ENCODE measurements around the gene PTMS. TPM values are rescaled to one million over a fixed set of nuclear protein-coding genes. Genes with fewer than 3 reads are reported as not detected.

PTMS gene
- total RNA-seq, 1 experiment from 2014 or later, result 422 TPM

DNA sequence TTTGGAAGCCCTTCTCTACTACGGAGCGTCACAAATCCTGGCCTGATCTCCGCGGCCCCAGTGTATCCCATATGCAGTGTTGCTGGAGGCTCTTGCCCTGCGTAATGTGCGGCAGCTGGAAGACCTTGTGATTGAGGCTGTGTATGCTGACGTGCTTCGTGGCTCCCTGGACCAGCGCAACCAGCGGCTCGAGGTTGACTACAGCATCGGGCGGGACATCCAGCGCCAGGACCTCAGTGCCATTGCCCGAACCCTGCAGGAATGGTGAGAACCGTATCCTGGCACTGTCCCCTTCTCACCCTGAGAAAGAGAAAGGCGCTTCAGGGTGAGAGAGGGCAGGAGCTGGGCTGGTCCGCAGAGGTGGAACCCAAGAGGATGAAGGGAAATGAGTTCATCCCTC lies 37.0 kb upstream of the PTMS start:
- H3K27ac Mint-ChIP-seq, result no peak overlapping the region
- no peak overlapping the region for H2BK5ac ChIP-seq (ENCODE audit: insufficient read length, low read length)
- no peak overlapping the region for H2BK12ac ChIP-seq (ENCODE audit: insufficient read length, low read depth, low read length)
- H3K23me2 ChIP-seq (ENCODE audit: insufficient read length, low read depth, low read length, poor library complexity, severe bottlenecking), result peaks cover 5% of the 10 kb centered on the region
- no peak overlapping the region for H4K5ac ChIP-seq (ENCODE audit: insufficient read length, low read depth, low read length)
- no peak overlapping the region for H3K4me3 Mint-ChIP-seq
- no peak overlapping the region for H4K8ac ChIP-seq (replicated peaks; ENCODE audit: insufficient read length, low read depth, low read length)
- H3K4me1 Mint-ChIP-seq, result peaks cover 5 to 14% of the 10 kb centered on the region in 2 experiments
- no peaks in the 10 kb centered on the region for H3K9me3 Mint-ChIP-seq
- H3K27me3 Mint-ChIP-seq (ENCODE audit: low read depth), result no peaks in the 10 kb centered on the region
- H3K4me2 ChIP-seq (ENCODE audit: insufficient read depth, insufficient read length, low read length), result no peak overlapping the region
- no peak overlapping the region for H2AFZ ChIP-seq (ENCODE audit: low read length)
- no peak overlapping the region for H2BK20ac ChIP-seq (ENCODE audit: low read depth, low read length, poor library complexity, severe bottlenecking)
- no peak overlapping the region for H3K14ac ChIP-seq (ENCODE audit: insufficient read depth, low read length)
- no peak overlapping the region for H3K56ac ChIP-seq (ENCODE audit: insufficient read length, low read depth, low read length)
- H3K23ac ChIP-seq (ENCODE audit: insufficient read length, low read depth, low read length), result no peak overlapping the region
- no peaks in the 10 kb centered on the region for H3K9me3 ChIP-seq (ENCODE audit: control insufficient read depth, low read depth, low read length)
- H3T11ph ChIP-seq (ENCODE audit: low read length), result no peak overlapping the region
- no peak overlapping the region for H3K27ac ChIP-seq (ENCODE audit: insufficient read length, low read depth, low read length)
- no peaks in the 10 kb centered on the region for H3K79me2 ChIP-seq (ENCODE audit: insufficient read depth, low read length)
- no CpG with 5 or more reads among the region's 18 CpGs for WGBS (ENCODE audit: extremely low coverage, insufficient read length, low lambda C conversion rate)
- H3K79me1 ChIP-seq (ENCODE audit: insufficient read depth, low read depth, low read length, poor library complexity, severe bottlenecking), result no peaks in the 10 kb centered on the region
- H4K91ac ChIP-seq (ENCODE audit: insufficient read length, low read depth, low read length), result no peak overlapping the region
- H4K20me1 ChIP-seq (ENCODE audit: control insufficient read depth, insufficient read depth, insufficient read length), result no peaks in the 10 kb centered on the region
- no peaks in the 10 kb centered on the region for H3K4me1 ChIP-seq (ENCODE audit: insufficient read depth, low read length)
- no peak overlapping the region for H3K4ac ChIP-seq (ENCODE audit: low read depth, low read length)
- DNase-seq, result no peak
- no peaks in the 10 kb centered on the region for H3K27me3 ChIP-seq (ENCODE audit: insufficient read depth, low read length)
- no peak overlapping the region for H3K18ac ChIP-seq (ENCODE audit: insufficient read length, low read depth, low read length)
- H2AK5ac ChIP-seq (ENCODE audit: insufficient read length, low read length), result no peak overlapping the region
- H3K36me3 Mint-ChIP-seq (ENCODE audit: insufficient read depth in 1 of 3, low read depth in 3 of 3), result peaks cover 17 to 51% (median 35%) of the 10 kb centered on the region in 3 experiments
- no peak overlapping the region for H2BK120ac ChIP-seq (ENCODE audit: low read depth, low read length, poor library complexity, severe bottlenecking)
- H2BK15ac ChIP-seq (ENCODE audit: low read depth, low read length), result no peak overlapping the region
- TF ChIP-seq, protein P1, sequence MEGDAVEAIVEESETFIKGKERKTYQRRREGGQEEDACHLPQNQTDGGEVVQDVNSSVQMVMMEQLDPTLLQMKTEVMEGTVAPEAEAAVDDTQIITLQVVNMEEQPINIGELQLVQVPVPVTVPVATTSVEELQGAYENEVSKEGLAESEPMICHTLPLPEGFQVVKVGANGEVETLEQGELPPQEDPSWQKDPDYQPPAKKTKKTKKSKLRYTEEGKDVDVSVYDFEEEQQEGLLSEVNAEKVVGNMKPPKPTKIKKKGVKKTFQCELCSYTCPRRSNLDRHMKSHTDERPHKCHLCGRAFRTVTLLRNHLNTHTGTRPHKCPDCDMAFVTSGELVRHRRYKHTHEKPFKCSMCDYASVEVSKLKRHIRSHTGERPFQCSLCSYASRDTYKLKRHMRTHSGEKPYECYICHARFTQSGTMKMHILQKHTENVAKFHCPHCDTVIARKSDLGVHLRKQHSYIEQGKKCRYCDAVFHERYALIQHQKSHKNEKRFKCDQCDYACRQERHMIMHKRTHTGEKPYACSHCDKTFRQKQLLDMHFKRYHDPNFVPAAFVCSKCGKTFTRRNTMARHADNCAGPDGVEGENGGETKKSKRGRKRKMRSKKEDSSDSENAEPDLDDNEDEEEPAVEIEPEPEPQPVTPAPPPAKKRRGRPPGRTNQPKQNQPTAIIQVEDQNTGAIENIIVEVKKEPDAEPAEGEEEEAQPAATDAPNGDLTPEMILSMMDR (conservative IDR thresholded peaks at IDR 0.05), result no peak
- H3K9ac ChIP-seq (ENCODE audit: extremely low read depth, insufficient read length, low read length), result no peak overlapping the region
